Epithelial cell of proximal tubule (primary cell): Measurements from ENCODE around the gene TRIM22. TPM values are rescaled to one million over a fixed set of nuclear protein-coding genes. Genes with fewer than 3 reads are reported as not detected.
A peak's percentile ranks its signal among the peaks of the same experiment; 100 is the strongest.
"Not testable (repeated sequence)": the region's sequence is repeated elsewhere in the genome, so short reads cannot be mapped to it uniquely, and the experiment has no call there.

Source experiments
- DNase-seq: peaks from one replicate; pipeline ENCODE4 v3.0.0-alpha.2; 2011; ENCODE audit warnings: low read depth
- H3K4me3 ChIP-seq: 2 replicates; pipeline ENCODE4 v1.5.1; 2011; ENCODE audit warnings: low read depth, mild to moderate bottlenecking, low read length
- total RNA-seq: library from RNA; depleted of rRNA; stranded (reverse); fragments of >200 nt; gene quantifications from 2 replicates; pipeline ENCODE4 v1.2.3, GENCODE V29; 2015
- TF ChIP-seq, protein P1 (sequence below): conservative IDR thresholded peaks from 2 replicates; pipeline ENCODE4 v1.5.1; 2012; ENCODE audit warnings: low read depth, mild to moderate bottlenecking, low read length

Gene TRIM22
- total RNA-seq, 1 donor from 2014 or later = 18.9 TPM

- H3K4me3 ChIP-seq = peak overlapping the region; percentile 53
- DNase-seq = no peak
- TF ChIP-seq, protein P1, sequence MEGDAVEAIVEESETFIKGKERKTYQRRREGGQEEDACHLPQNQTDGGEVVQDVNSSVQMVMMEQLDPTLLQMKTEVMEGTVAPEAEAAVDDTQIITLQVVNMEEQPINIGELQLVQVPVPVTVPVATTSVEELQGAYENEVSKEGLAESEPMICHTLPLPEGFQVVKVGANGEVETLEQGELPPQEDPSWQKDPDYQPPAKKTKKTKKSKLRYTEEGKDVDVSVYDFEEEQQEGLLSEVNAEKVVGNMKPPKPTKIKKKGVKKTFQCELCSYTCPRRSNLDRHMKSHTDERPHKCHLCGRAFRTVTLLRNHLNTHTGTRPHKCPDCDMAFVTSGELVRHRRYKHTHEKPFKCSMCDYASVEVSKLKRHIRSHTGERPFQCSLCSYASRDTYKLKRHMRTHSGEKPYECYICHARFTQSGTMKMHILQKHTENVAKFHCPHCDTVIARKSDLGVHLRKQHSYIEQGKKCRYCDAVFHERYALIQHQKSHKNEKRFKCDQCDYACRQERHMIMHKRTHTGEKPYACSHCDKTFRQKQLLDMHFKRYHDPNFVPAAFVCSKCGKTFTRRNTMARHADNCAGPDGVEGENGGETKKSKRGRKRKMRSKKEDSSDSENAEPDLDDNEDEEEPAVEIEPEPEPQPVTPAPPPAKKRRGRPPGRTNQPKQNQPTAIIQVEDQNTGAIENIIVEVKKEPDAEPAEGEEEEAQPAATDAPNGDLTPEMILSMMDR = no peak
Observed at GRCh38 chr11:5684036-5684645, 5.4 kb upstream of the TRIM22 start.

DNA sequence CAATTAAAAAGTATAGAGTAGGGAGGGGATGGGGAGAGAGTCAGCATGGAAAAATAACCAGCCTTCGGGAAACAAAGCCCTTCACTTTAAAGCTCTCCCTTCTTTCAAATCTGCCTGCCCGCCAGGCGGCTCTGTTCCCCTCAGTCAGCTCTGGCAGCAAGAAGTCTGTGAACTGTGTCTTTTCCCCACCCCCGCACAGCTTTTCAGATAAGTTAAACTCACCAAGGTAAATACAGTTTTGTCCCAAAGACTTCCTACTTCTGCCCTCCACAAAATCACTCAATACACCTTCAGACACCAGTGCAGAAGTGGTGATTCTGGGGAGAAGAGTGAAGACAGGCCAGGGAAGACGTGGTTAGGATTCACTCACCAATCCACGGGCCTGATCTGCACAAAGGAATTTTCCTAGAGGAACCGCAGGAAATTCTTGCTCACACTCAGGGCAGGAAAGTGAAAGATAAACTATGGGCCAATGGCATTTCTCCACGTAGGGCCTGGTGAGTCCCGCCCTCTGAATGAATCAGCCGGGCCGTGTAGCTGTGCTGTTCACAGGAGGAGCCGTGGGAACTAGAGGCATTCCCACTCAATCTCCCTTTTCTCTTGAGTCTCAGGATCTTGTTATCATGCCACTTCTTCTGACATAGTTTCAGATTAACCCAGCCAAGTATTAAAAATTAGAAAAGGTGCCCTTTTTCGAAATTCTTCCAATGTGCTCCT, 4.8 kb upstream of the TRIM22 start, which contains the start of gene TRIM5:
Gene TRIM5, minus strand, starts transcription at position 429 of the 717 bp plus-strand sequence. CDS start 4,897 bp downstream, outside the sequence.
- DNase-seq = peak; percentile 94
- peak within 1 kb of the TSS; percentile 53 for H3K4me3 ChIP-seq
- TF ChIP-seq, protein P1 = peak; percentile 73

- no peak overlapping the region for H3K4me3 ChIP-seq
- no peak for DNase-seq
- TF ChIP-seq, protein P1 = no peak
Observed at GRCh38 chr11:5686426-5686825, 3.2 kb upstream of the TRIM22 start.

DNA sequence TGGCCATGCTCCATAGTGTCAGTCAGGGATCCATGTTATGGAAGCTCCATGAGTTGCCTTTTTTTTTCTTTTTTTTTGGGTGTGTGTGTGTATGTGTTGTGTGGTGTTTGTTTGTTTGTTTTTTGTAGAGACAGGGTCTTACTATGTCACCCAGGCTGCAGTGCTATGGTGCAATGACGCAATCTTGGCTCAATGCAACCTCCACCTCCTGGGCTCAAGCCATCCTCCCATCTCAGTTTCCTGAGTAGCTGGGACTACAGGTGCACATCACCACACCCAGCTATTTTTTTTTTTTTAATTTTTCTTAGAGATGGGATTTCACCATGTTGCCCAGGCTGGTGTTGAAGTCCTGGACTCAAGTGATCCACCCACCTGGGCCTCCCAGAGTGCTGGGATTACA, 1.1 kb upstream of the TRIM22 start:
- DNase-seq = no peak
- no peak overlapping the region for H3K4me3 ChIP-seq
- TF ChIP-seq, protein P1 = no peak

DNA sequence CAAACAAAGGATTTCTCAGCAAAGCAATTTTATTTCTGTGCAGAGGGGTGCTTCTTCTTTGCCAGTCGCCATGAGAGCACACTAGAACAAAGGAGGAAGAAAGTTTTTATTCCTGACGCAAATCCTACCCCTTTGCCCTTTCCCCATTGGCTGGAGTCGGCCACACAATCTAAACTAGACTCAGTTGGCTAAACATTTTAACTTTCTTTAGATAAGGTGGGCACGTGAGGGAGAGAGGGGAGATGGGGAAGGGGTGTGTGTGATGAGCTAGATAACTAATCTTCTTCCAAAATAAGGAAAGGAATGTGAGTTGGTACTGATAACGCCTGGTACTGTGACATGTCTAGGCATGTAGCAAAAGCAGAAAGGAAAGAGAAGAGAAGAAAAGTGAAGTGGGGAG, 626 bp downstream of the TRIM22 start:
- TF ChIP-seq, protein P1 = no peak
- peak overlapping the region; percentile 55 for H3K4me3 ChIP-seq
- DNase-seq = no peak

DNA sequence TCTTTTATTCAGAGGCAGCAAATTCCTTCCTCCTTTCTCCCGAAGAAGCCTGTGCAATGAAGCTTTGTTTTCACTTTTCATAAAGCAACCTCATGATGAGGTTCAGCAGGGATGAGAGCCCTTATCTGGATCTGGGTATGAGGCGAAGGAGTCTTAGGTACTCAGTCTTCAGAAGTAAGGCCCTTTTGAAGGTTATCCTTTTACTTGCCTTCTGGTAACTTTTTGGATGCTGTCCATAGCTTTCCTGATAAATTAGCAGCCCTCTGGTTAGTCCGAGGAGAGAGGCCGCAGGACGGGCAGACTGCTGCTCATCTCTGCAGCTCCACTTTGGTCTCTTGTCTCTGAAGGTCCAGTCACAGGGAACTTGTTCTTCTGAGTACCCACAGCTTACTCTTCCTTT, 1.1 kb downstream of the TRIM22 start:
- TF ChIP-seq, protein P1 = no peak
- DNase-seq = no peak
- H3K4me3 ChIP-seq = peak overlapping the region; percentile 55

DNA sequence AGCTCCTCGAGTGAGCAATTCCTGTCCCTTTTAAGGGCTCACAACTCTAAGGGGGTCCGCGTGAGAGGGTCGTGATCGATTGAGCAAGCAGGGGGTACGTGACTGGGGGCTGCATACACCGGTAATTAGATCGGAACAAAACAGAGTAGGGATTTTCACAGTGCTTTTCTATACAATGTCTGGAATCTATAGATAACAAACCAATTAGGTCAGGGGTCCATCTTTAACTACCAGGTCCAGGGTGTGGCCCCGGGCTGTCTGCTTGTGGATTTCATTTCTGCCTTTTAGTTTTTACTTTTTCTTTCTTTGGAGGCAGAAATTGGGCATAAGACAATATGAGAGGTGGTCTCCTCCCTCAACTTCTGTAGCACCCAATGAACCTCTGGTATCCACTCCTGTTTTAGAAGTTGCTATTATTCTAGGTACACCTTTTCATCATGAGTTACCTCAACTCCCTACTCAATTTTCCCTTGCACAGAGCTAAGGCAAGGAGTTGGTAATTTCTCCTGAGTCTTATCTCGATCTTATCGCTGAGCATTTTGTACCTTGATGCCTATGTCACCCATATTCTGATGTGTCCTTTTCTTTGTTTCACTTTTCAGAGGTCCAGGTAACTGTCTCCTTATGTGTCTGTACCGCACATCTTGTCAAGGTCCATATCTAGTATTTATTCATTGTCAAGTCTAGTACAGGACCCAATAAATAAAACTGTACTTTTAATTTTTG, 1.8 kb downstream of the TRIM22 start:
- not testable (repeated sequence) for DNase-seq
- peak overlapping the region; percentile 55 for H3K4me3 ChIP-seq
